GM10847 (cell line): Measurements from ENCODE around the gene IGF1R.

Experiments
- POLR2A ChIP-seq: IDR thresholded peaks from 2 replicates; pipeline ENCODE4 v1.6.1; 2011; ENCODE audit not compliant: insufficient read length; ENCODE audit errors: extremely low read depth

The IGF1R gene

GRCh38 chr15:98708037-98708590 lies 59.8 kb downstream of the IGF1R start:
- no peak for TF ChIP-seq POLR2A

DNA sequence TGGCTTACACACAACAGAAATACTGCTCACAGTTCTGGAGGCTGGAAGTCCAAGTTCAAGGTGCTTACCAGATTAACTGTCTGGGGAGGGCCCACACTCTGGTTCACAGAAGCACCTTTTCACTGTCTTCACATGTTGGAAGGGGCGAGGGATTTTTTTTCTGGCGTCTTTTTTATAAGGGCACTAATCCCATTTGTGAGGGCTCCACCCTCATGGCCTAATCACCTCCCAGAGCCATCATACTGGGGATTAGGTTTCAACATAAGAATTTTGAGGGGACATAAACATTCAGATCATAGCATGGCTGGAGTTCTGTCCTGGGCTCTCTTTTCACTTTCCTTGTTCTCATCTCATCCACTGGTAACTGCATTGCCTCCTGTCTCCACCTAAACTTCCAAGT lies 63.5 kb downstream of the IGF1R start:
- TF ChIP-seq POLR2A, result no peak

- no peak for TF ChIP-seq POLR2A
Observed at GRCh38 chr15:98712845-98713584, 64.7 kb downstream of the IGF1R start.

DNA sequence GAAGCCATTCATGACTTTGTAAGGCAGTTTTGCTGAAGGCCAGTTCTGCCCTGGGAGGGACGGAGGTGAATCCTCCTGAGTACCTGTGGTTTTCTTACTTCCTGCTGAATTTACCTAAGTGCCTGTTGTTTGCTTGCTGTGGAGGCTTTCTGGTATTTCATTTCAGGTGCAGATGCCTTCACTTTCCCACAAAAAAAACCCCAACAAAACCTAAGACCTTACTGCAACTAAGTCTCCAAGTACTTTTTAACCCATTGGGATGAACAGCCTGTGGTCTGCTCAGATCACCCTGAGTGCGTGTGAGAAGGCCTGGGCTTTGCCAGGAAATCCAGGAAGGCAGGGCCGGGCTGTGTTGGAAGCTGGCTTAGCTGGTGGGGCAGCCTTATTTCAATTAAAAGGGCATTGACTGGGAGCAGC lies 65.3 kb downstream of the IGF1R start:
- TF ChIP-seq POLR2A, result no peak

DNA sequence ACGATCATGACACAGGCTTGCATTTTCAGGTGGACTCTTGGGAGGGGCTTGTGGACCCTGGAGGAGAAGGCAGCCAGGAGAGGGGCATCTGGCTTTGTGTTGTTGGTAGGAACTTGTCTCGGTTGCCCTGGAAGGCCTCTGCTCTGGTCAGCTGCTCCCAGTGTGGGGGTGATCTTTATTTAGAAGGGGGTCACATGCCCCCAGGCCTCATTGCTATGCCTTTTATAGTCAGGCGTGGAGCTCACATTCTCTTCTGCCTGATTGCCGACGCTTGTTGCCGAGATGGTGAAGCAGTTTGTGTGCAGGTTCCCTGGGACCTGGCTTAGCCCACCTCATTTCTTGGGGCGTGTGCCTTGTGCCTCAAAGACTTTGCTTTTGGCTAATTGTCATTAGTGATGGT lies 66.6 kb downstream of the IGF1R start:
- TF ChIP-seq POLR2A, result no peak

- no peak for TF ChIP-seq POLR2A
Observed at GRCh38 chr15:98715401-98715800, 67.1 kb downstream of the IGF1R start.

DNA sequence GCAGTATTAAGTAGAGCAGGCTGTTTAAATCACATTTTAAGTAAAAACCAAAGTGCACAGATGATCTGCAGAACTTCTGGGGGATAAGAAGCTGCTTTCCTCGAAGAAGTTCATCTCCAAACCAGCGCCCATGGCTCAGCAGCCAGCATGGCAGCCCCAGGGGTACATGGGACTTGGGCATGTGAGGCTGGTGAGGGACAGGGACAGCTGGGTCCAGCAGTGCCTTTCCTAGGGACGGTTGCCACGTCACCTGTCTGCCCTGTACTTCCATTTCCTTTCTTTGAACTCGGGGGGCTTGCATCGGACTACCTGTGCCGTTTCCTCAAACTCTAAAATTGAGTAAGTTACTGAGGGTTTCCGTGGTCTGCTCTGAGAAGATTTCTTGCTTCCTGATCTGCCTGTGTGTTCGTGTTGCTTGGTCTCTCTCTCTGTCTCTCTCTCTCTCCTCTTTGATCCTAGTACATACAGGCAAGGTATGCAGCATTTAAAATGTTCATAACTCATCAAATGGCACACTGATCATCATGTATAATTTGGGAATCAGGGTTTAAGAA lies 67.6 kb downstream of the IGF1R start:
- TF ChIP-seq POLR2A, result no peak

- TF ChIP-seq POLR2A, result no peak
Observed at GRCh38 chr15:98717371-98717770, 69.0 kb downstream of the IGF1R start.

DNA sequence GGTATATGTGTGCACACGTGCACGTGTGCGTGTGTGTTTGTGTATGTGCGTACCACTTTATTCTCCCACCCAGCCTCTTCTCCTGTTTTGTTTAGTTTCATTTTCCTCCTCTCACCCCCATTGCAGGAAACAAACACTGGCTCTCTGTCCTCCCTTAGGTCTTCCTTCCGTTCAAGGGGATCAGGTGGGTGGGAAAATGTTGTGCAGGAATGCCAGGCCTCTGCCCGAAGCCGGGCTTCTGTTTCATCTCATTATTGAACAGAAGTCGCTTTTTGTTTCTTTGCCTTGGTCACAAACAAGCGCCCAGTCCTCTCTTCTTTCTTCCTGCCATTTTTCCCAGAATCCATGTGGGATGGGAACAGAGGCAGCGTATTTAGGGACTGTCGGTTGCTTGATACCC lies 69.6 kb downstream of the IGF1R start:
- no peak for TF ChIP-seq POLR2A

DNA sequence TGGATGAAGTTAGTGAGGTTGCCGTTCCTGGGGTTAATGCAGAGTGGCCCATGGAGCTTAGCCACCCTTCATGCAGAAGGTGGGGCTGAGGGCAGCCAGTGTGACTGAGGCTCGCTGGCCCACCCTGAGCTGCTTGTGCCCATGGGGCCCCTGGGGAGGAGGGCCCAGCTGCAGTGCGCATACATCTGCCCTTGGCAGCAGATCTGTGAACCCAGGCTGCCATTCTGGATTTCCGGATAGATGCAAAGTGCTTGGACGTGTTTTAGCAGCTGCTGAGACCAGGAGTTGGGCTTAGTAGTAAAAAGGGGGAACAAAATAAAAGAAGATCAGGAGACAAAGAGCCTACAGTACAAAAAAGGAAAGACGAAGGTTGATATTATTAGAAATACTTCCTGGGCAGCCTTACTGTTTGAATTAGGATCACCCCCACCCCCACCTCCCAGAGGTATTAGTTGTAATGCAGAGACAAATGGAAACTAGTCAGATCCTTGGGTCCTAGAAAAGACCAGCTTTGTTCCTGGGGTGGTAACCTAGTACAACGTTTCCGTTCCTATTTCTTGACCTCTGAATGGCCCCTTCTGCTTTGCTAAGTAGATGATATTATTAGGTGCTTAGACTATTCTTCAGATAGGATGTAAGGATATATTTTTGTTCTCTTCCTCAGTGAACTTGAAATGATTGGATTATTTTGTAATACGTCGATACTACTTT lies 70.2 kb downstream of the IGF1R start:
- TF ChIP-seq POLR2A, result no peak

DNA sequence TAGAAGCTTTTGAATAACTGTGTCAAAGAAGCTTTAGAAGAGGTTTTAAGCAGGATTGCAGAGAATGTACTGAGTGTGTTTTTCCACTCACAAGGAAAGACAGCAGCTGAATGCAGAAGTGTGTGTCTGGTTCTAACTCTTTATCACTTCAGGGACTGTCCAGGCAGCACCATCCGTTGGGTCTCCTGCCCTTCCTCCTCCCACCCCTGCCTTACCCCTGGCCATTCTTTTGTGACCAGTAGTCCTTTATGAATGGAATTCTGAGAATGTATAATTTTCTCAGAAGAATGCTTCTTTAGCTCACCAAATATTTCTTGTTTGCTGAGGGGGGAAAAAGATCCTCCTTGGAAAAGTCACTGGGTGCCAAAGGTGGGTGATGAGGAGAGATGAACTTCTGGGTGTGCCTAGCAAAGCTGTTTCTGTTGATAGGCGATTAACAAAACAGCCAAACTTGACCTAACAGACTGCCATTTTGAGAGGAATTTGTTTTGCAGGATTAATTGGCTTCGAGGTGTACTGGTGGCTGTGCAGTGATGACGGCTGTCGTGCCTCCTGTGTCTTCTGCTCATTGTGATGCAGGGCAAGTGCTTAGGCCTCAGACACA lies 70.9 kb downstream of the IGF1R start:
- TF ChIP-seq POLR2A, result no peak

DNA sequence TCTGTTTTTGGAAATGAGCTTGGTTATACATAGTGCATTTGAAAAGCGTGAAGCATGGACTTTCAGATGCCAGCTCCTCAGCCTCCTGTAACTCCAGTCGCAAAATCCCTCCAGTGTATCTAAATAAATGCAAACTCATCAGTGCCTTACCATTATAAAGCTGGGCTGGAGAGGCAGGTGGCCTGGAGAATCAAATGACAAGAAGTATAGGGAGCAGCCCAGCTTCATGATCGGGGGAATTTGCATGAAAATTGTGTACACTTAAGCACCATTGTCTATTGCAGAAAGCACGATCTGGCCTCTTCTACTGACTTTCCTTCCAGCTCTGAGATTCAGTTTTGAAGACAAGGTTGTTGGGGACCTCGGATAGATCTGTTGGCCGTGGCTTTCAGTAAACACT lies 71.7 kb downstream of the IGF1R start:
- TF ChIP-seq POLR2A, result no peak

DNA sequence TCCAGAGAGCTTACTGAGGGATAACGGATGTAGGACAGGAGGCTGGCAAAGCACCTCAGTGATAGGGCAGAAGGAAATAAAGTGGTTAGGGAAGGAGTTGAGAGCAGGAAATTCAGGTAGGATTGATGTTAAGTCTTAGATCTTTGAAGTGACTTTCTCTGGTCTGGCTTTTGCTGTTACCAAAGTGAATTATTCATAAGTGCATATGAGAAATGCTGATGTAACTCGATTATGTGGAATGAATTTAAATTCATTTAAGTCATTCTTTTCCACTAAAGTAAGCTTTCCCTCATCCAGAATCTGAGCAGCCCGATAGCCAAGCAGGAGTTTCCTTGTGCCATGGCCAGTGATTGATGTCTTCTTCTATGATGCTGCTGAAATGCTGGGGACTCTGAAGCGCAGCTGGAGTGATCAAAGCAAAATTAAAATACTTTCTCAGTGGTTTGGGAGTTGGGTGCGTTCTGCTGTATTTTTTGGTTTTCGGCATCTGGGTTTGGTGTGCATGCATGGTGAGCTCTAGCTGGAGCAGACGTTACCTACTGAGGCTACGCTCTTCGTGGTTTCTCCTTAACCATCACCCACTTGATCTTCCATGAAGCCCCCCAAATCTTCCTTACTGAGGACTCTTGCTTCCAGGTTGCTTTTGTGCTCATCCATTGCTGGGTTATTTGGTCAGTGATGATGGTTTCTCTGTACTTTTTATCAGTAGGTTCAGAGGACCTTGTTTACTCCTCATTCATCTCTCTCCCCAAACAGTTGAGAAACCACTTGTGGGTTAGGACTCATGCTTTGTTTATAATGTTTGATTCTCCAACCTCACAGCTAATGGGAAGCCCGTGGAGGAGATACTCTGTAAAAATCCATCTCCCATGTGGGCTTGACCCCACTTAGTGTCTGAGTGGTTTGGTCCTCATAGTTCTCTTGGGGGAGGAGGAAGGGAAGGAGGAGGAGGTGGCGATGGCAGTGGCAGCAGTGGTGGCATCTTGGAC lies 72.5 kb downstream of the IGF1R start:
- TF ChIP-seq POLR2A, result no peak

GRCh38 chr15:98722209-98722608 lies 73.9 kb downstream of the IGF1R start:
- no peak for TF ChIP-seq POLR2A
